HG03196 (cell line): ENCODE results near the gene ECHDC3.
"Not testable (repeated sequence)": the region's sequence is repeated elsewhere in the genome, so short reads cannot be mapped to it uniquely, and the experiment has no call there.

ENCODE experiments used
- ATAC-seq: cut with Tn5 transposase; IDR thresholded peaks from one replicate; pipeline ENCODE4 v1.9.1; 2021; ENCODE audit not compliant: unreplicated experiment

Gene ECHDC3

GRCh38 chr10:11715815-11716494, 26.2 kb upstream of the ECHDC3 start:
- no peak for ATAC-seq

- no peak for ATAC-seq
These were observed 25.5 kb upstream of the ECHDC3 start for GRCh38 chr10:11716686-11717085.

- ATAC-seq, result no peak
These were observed 22.5 kb upstream of the ECHDC3 start for GRCh38 chr10:11719496-11720259.

- ATAC-seq, result no peak
These were observed 21.9 kb upstream of the ECHDC3 start for GRCh38 chr10:11720260-11720741.

- ATAC-seq, result no peak
These were observed 20.4 kb upstream of the ECHDC3 start for GRCh38 chr10:11721806-11722205.

- no peak for ATAC-seq
These were observed 18.8 kb upstream of the ECHDC3 start for GRCh38 chr10:11723359-11723758.

GRCh38 chr10:11724938-11725776, 17.0 kb upstream of the ECHDC3 start:
- peak; percentile 58 for ATAC-seq

- no peak for ATAC-seq
These were observed 16.3 kb upstream of the ECHDC3 start for GRCh38 chr10:11725912-11726311.

- ATAC-seq, result no peak
These were observed 14.6 kb upstream of the ECHDC3 start for GRCh38 chr10:11727563-11727962.

- no peak for ATAC-seq
These were observed 13.8 kb upstream of the ECHDC3 start for GRCh38 chr10:11728353-11728752.

- no peak for ATAC-seq
These were observed 12.3 kb upstream of the ECHDC3 start for GRCh38 chr10:11729790-11730315.

- no peak for ATAC-seq
These were observed 11.4 kb upstream of the ECHDC3 start for GRCh38 chr10:11730779-11731178.

GRCh38 chr10:11736767-11737166, 5.4 kb upstream of the ECHDC3 start:
- ATAC-seq, result not testable (repeated sequence)

GRCh38 chr10:11737258-11738032, 4.7 kb upstream of the ECHDC3 start:
- ATAC-seq, result not testable (repeated sequence)

GRCh38 chr10:11740907-11741306, 1.3 kb upstream of the ECHDC3 start:
- no peak for ATAC-seq

- ATAC-seq, result no peak
These were observed 574 bp upstream of the ECHDC3 start for GRCh38 chr10:11741608-11742007.

- peak; percentile 14 for ATAC-seq
These were observed 657 bp downstream of the ECHDC3 start for GRCh38 chr10:11742779-11743298.

GRCh38 chr10:11743461-11744338, 1.5 kb downstream of the ECHDC3 start:
- ATAC-seq, result no peak

- ATAC-seq, result no peak
These were observed 2.9 kb downstream of the ECHDC3 start for GRCh38 chr10:11745045-11745444.
